K562 (cell line): Measurements from ENCODE around the gene LCNL1. TPM values are rescaled to one million over a fixed set of nuclear protein-coding genes. Genes with fewer than 3 reads are reported as not detected.

ENCODE experiments used
- ATAC-seq: fragments of 200-7000 bp; cut with Tn5 transposase; 3 replicates; pipeline ENCODE4 v1.9.1; 2020; ENCODE audit warnings: moderate library complexity
- BruUV-seq: library from RNA; stranded (reverse); fragments of 400-500 nt; replicated peaks from 2 replicates; lab custom pipeline; 2021; lab: Mats Ljungman, UMichigan
- CTCF ChIA-PET: fragments of 300-600 bp; formaldehyde crosslinking; extraction: SDS; loops from one replicate; lab custom pipeline; 2021; ENCODE audit warnings: low intra/inter-chr PET ratio; lab: Yijun Ruan, JAX
- POLR2A ChIA-PET: fragments of 300-600, 350-650 bp; sonication (Branson Sonifier 250); formaldehyde crosslinking; extraction: SDS; loops from one replicate; lab custom pipeline; 2021; ENCODE audit warnings: antibody characterized with exemption, inconsistent platforms; lab: Yijun Ruan, JAX
- DNase-seq, 4 experiments: peaks; one replicate each; pipeline versions ENCODE4 v3.0.0 to v3.0.0-alpha.2; 2011 to 2018; ENCODE audit warnings: low spot score in 3 of 4, mixed read lengths in 3 of 4; ENCODE audit errors: extremely low read depth in 1 of 4
- FAIRE-seq: peaks from 2 replicates; lab custom pipeline; 2011; peaks lifted over from hg19 to GRCh38; lab: Jason Lieb, UNC
- H2AFZ ChIP-seq: 2 replicates; pipeline ENCODE4 v1.6.0; 2011; ENCODE audit warnings: low read depth, low read length, control low read depth, inconsistent platforms
- H3K27ac ChIP-seq: fragments of 200-600 bp; 3 replicates; pipeline ENCODE4 v1.8.0; 2011; ENCODE audit warnings: low read depth, mild to moderate bottlenecking, control low read depth, inconsistent platforms, low read length, moderate library complexity, mixed read lengths; ENCODE audit errors: extremely low read depth
- H3K27me3 ChIP-seq, 2 experiments: fragments of 300-600 bp in 1 of 2; 2 replicates in 1 of 2; 3 replicates in 1 of 2; pipeline versions ENCODE4 v1.6.0 to v1.8.0; 2011; ENCODE audit warnings: inconsistent platforms in 2 of 2, low read length in 2 of 2, mild to moderate bottlenecking in 1 of 2, mixed read lengths in 1 of 2, moderate library complexity in 1 of 2; ENCODE audit not compliant: control insufficient read depth in 2 of 2, insufficient read depth in 2 of 2
- H3K36me3 ChIP-seq: fragments of 300-600 bp; 3 replicates; pipeline ENCODE4 v1.8.0; 2011; ENCODE audit warnings: mild to moderate bottlenecking, low read length, inconsistent platforms; ENCODE audit not compliant: control insufficient read depth, insufficient read depth
- H3K4me1 ChIP-seq, 2 experiments: fragments of 200-600 bp in 1 of 2; replicated peaks in 1 of 2; 2 replicates in 1 of 2; 3 replicates in 1 of 2; pipeline versions ENCODE4 v1.5.1 to v1.8.0; 2011; ENCODE audit warnings: inconsistent platforms in 2 of 2, low read length in 2 of 2, mild to moderate bottlenecking in 1 of 2, mixed read lengths in 1 of 2, moderate library complexity in 1 of 2; ENCODE audit not compliant: control insufficient read depth in 2 of 2, insufficient read depth in 2 of 2
- H3K4me2 ChIP-seq: 2 replicates; pipeline ENCODE4 v1.6.1; 2011; ENCODE audit warnings: low read length, control low read depth, inconsistent platforms, mixed read lengths; ENCODE audit not compliant: insufficient read depth
- H3K4me3 ChIP-seq: fragments of 200-600 bp; sonication (generic), shearing (Covaris generic); 2 replicates; pipeline ENCODE4 v1.5.1; 2016; ENCODE audit warnings: control low read depth, inconsistent platforms
- H3K79me2 ChIP-seq: fragments of 200-600 bp; 3 replicates; pipeline ENCODE4 v1.8.0; 2011; ENCODE audit warnings: low read length, inconsistent platforms; ENCODE audit not compliant: control insufficient read depth, insufficient read depth
- H3K9ac ChIP-seq, 2 experiments: 2 replicates each; pipeline versions ENCODE4 v1.6.0 to v1.6.1; 2011; ENCODE audit warnings: low read depth in 2 of 2, low read length in 2 of 2, control low read depth in 1 of 2, inconsistent platforms in 1 of 2, mild to moderate bottlenecking in 1 of 2, mixed read lengths in 1 of 2; ENCODE audit not compliant: insufficient read depth in 1 of 2
- H3K9me1 ChIP-seq: one replicate; pipeline ENCODE4 v1.6.0; 2011; ENCODE audit warnings: inconsistent platforms, mild to moderate bottlenecking, low read length, moderate library complexity; ENCODE audit not compliant: control insufficient read depth, insufficient read depth
- H3K9me3 ChIP-seq: replicated peaks from 2 replicates; pipeline ENCODE4 v1.5.1; 2011; ENCODE audit warnings: low read depth, low read length, inconsistent platforms; ENCODE audit not compliant: control insufficient read depth, insufficient read depth
- H4K20me1 ChIP-seq: replicated peaks from 2 replicates; pipeline ENCODE4 v1.6.1; 2011; ENCODE audit warnings: low read length, inconsistent platforms, mixed read lengths; ENCODE audit not compliant: control insufficient read depth, insufficient read depth
- CXXC5 ChIP-seq: fragments of 250-450 bp; sonication (Bioruptor Pico); IDR thresholded peaks from 2 replicates; pipeline ENCODE4 v1.8.0; 2022; ENCODE audit warnings: inconsistent platforms, mild to moderate bottlenecking, moderate library complexity
- FIP1L1 ChIP-seq: fragments of 200-400 bp; formaldehyde crosslinking; IDR thresholded peaks from 2 replicates; pipeline ENCODE4 v1.6.1; 2018; ENCODE audit warnings: mild to moderate bottlenecking, low read depth, low read length; ENCODE audit not compliant: poor library complexity, severe bottlenecking
- FOXM1 ChIP-seq, 2 experiments: fragments of 450-650 bp in 1 of 2; sonication (generic) in 1 of 2; formaldehyde crosslinking in 1 of 2; IDR thresholded peaks; 2 replicates each; pipeline versions ENCODE4 v1.6.1 to v1.9.0; 2017 to 2022; ENCODE audit warnings: low read depth in 2 of 2, mild to moderate bottlenecking in 2 of 2, missing genetic modification reagents in 1 of 2, moderate library complexity in 1 of 2
- KHSRP ChIP-seq: fragments of 450-650 bp; IDR thresholded peaks from 2 replicates; pipeline ENCODE4 v1.6.1; 2017
- RB1 ChIP-seq: fragments of 450-650 bp; IDR thresholded peaks from 2 replicates; pipeline ENCODE4 v1.6.1; 2017; ENCODE audit warnings: low read depth, mild to moderate bottlenecking
- RBBP5 ChIP-seq: fragments of 200-600 bp; sonication (generic); IDR thresholded peaks from 2 replicates; pipeline ENCODE4 v1.6.1; 2012; ENCODE audit warnings: borderline replicate concordance, mild to moderate bottlenecking, low read length, control low read depth, inconsistent platforms; ENCODE audit not compliant: insufficient read depth, poor library complexity, severe bottlenecking
- SETDB1 ChIP-seq: IDR thresholded peaks from one replicate; pipeline ENCODE4 v1.6.1; 2012; ENCODE audit warnings: low read length, control low read depth, inconsistent platforms
- SMAD4 ChIP-seq: fragments of 250-450 bp; sonication (Bioruptor Pico); conservative IDR thresholded peaks from 2 replicates; pipeline ENCODE4 v1.8.0; 2021; ENCODE audit warnings: inconsistent platforms, mild to moderate bottlenecking, moderate library complexity
- ZNF324 ChIP-seq: fragments of 250-450 bp; sonication (Bioruptor Pico); IDR thresholded peaks from 2 replicates; pipeline ENCODE4 v1.4.0; 2020; ENCODE audit warnings: mild to moderate bottlenecking
- WGBS: fragments of 100-300 bp; shearing (Covaris generic); methylation state at CpG from one replicate; pipeline ENCODE4 v1.1.6; 2016; ENCODE audit warnings: low coverage, mixed read lengths; ENCODE audit not compliant: insufficient coverage; ENCODE audit errors: missing lambda C conversion rate; 5-methylcytosine and 5-hydroxymethylcytosine counted together
- in situ Hi-C: fragments of 300-500 bp; cut with MboI; formaldehyde crosslinking; loops from 4 replicates; pipeline ENCODE4 v1.15.0; 2018; ENCODE audit warnings: inconsistent platforms, mixed read lengths
- intact Hi-C: fragments of 100-400 bp; cut with micrococcal nuclease; formaldehyde crosslinking; loops from 2 replicates; pipeline ENCODE4 v1.14.2; 2022
- polyA plus RNA-seq, 8 experiments: library from polyadenylated mRNA; depleted of rRNA in 4 of 8; stranded (reverse) in 5 of 8; unstranded in 3 of 8; fragments of >200 nt; fragmentation: Nextera tagmentation in 2 of 8; fragmentation: Illumina TruSeq in 1 of 8; extraction: Ambion mirVana in 2 of 8; extraction: Trizol in 1 of 8; gene quantifications; 2 replicates each; pipeline versions ENCODE4 v1.2.1 to v1.2.3, GENCODE V29; 2011 to 2014; ENCODE audit warnings: inconsistent platforms in 1 of 8, missing spikeins in 1 of 8
- total RNA-seq, 7 experiments: library from RNA; depleted of rRNA in 6 of 7; stranded (reverse); fragments of >200 nt in 6 of 7; fragmentation: Illumina TruSeq in 2 of 7; extraction: Trizol in 2 of 7; gene quantifications; 2 replicates each; pipeline versions ENCODE4 v1.2.1 to v1.2.3, GENCODE V29; 2011 to 2021; ENCODE audit warnings: low replicate concordance in 1 of 7
- TF ChIP-seq, protein P1 (sequence below), 2 experiments: fragments of 450-650 bp in 1 of 2; sonication (generic) in 1 of 2; formaldehyde crosslinking in 1 of 2; IDR thresholded peaks; 2 replicates each; pipeline versions ENCODE4 v1.7.1 to v1.9.0; 2016 to 2022; ENCODE audit warnings: inconsistent platforms in 1 of 2, mild to moderate bottlenecking in 1 of 2, missing genetic modification reagents in 1 of 2
- TF ChIP-seq, protein P2 (sequence below): sonication (generic); formaldehyde crosslinking; IDR thresholded peaks from 2 replicates; pipeline ENCODE4 v1.8.1; 2023; ENCODE audit warnings: mild to moderate bottlenecking, missing genetic modification reagents

The LCNL1 gene
- total and polyA plus RNA-seq, 9 of the 15 experiments (the other 6 are each of a cell fraction or from before 2014, with no cell fraction given): 0.04 to 0.16 (median 0.04) TPM; not detected in 4

DNA sequence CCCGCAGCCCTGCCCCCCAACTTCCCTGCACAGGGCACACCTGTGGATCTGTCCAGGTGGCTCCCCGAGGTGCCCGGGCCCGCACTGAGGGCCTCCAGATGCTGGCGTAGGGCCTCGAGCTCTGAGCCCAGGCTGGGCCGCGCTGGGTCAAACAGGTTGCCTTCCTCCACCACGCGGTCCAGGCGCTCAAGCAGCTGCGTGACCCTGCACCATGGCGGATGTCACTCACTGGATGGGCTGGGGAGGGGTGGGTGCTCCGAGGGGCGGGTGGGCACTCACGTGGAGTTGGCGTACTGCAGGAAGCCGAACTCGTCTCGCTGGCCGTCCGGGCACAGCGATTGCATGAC lies 39.8 kb downstream of the LCNL1 start:
- POLR2A ChIA-PET: interaction anchor here (0.6 to 1.1 kb wide), 5 partner anchors 12 to 1574 kb away, joined by 3 to 4 read pairs (median 3); partner anchors contain the start of gene PTGDS
- WGBS: 97% methylated on average over 6 of the region's 23 CpGs
- TF ChIP-seq FOXM1 (IDR thresholded peaks at IDR 0.05; ENCODE audit: low read depth): no peak
- TF ChIP-seq FOXM1 (CRISPR knock-in tag; IDR thresholded peaks at IDR 0.05; ENCODE audit: low read depth): no peak
- TF ChIP-seq, protein P1, sequence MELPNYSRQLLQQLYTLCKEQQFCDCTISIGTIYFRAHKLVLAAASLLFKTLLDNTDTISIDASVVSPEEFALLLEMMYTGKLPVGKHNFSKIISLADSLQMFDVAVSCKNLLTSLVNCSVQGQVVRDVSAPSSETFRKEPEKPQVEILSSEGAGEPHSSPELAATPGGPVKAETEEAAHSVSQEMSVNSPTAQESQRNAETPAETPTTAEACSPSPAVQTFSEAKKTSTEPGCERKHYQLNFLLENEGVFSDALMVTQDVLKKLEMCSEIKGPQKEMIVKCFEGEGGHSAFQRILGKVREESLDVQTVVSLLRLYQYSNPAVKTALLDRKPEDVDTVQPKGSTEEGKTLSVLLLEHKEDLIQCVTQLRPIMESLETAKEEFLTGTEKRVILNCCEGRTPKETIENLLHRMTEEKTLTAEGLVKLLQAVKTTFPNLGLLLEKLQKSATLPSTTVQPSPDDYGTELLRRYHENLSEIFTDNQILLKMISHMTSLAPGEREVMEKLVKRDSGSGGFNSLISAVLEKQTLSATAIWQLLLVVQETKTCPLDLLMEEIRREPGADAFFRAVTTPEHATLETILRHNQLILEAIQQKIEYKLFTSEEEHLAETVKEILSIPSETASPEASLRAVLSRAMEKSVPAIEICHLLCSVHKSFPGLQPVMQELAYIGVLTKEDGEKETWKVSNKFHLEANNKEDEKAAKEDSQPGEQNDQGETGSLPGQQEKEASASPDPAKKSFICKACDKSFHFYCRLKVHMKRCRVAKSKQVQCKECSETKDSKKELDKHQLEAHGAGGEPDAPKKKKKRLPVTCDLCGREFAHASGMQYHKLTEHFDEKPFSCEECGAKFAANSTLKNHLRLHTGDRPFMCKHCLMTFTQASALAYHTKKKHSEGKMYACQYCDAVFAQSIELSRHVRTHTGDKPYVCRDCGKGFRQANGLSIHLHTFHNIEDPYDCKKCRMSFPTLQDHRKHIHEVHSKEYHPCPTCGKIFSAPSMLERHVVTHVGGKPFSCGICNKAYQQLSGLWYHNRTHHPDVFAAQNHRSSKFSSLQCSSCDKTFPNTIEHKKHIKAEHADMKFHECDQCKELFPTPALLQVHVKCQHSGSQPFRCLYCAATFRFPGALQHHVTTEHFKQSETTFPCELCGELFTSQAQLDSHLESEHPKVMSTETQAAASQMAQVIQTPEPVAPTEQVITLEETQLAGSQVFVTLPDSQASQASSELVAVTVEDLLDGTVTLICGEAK (IDR thresholded peaks at IDR 0.05): no peak
- TF ChIP-seq, protein P1 (CRISPR knock-in tag; IDR thresholded peaks at IDR 0.05): no peak
- no peak for TF ChIP-seq RB1
- no peak for TF ChIP-seq KHSRP
- no peak for TF ChIP-seq SMAD4 (CRISPR knock-in tag)
- TF ChIP-seq FIP1L1: peak; percentile 7
- TF ChIP-seq ZNF324 (CRISPR knock-in tag): no peak
- TF ChIP-seq SETDB1: no peak
- no peak for TF ChIP-seq CXXC5
- TF ChIP-seq, protein P2, sequence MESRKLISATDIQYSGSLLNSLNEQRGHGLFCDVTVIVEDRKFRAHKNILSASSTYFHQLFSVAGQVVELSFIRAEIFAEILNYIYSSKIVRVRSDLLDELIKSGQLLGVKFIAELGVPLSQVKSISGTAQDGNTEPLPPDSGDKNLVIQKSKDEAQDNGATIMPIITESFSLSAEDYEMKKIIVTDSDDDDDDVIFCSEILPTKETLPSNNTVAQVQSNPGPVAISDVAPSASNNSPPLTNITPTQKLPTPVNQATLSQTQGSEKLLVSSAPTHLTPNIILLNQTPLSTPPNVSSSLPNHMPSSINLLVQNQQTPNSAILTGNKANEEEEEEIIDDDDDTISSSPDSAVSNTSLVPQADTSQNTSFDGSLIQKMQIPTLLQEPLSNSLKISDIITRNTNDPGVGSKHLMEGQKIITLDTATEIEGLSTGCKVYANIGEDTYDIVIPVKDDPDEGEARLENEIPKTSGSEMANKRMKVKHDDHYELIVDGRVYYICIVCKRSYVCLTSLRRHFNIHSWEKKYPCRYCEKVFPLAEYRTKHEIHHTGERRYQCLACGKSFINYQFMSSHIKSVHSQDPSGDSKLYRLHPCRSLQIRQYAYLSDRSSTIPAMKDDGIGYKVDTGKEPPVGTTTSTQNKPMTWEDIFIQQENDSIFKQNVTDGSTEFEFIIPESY (CRISPR knock-in tag): peak; percentile 76; the same call in 1 of the 2 replicates
- peak; percentile 21 for TF ChIP-seq RBBP5

More for the DNA sequence above, 39.8 kb downstream of the LCNL1 start:
- FAIRE-seq (no peak), DNase-seq (no peak), ATAC-seq (no peak)
- Histone ChIP-seq H2AFZ (no peak overlapping the region), H3K27ac (no peak overlapping the region), H3K4me2 (peak overlapping the region; percentile 18; the same call in 1 of the 2 replicates), H3K9ac (peak overlapping the region in 1 of 2 experiments; percentile 11; a peak in 2 of 4 replicates), H3K36me3 (no peaks in the 10 kb centered on the region), H3K4me3 (no peak overlapping the region), H4K20me1 (0 out of 2 replicates have a peak, but pooled peaks cover 5% of the 10 kb centered on the region), H3K4me1 (peaks cover 8 to 91% of the 10 kb centered on the region in 2 experiments), H3K27me3 (no peaks in the 10 kb centered on the region), H3K79me2 (peaks cover 3% of the 10 kb centered on the region; the same call in 1 of the 3 replicates), H3K9me3 (no peaks in the 10 kb centered on the region), H3K9me1 (no peaks in the 10 kb centered on the region)
- no TSS peak for BruUV-seq
- in situ Hi-C loops: no loop called here
- CTCF ChIA-PET: no interaction called here
- intact Hi-C loops: no loop called here
